Mucosa of gallbladder (tissue), 1 donor: Measurements from ENCODE around the gene CYP27A1. TPM values are rescaled to one million over a fixed set of nuclear protein-coding genes. Genes with fewer than 3 reads are reported as not detected.
"Not testable (repeated sequence)": the region's sequence is repeated elsewhere in the genome, so short reads cannot be mapped to it uniquely, and the experiment has no call there.

Experiments used
- DNase-seq: peaks from one replicate; pipeline ENCODE4 v3.0.0-alpha.2; 2020; ENCODE audit warnings: low spot score
- total RNA-seq: library from RNA; stranded (reverse); gene quantifications from one replicate; pipeline ENCODE4 v1.2.1, GENCODE V29; 2021
- donor health status: DM: no; HTN: no; CAD: no.

Gene CYP27A1
- total RNA-seq, 1 donor from 2014 or later: 20.4 TPM

DNA sequence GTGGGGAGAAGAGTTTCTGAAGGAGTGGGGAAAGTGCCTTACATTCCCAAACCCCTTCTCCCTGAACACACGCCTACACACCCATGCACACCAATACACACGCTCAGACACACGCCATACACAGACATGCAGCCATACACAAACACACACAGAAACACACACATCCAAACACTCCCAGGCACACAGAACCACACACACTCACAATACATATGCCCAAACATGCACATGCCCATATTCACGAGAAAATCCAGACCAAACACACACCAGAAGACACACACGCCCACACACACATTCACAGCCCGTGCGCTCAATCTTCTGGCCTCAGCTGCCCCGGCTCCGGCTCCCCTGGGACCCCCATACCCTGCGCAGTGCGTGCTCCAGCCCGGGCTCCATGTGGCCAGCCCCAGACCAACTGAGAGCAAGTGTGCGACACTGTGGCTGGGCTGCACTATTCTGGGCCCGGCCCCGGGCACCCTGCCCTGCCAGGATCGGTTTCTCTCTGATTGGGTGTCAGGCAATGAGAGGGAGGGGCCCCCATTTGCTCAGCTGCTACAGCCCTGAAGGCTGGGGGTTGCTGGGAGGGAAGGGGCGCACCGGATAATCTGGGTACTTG lies 49.5 kb downstream of the CYP27A1 start, which contains the start of gene PRKAG3:
Gene PRKAG3, minus strand, starts transcription at position 426 of the 613 bp plus-strand sequence.
- DNase-seq: no peak

DNA sequence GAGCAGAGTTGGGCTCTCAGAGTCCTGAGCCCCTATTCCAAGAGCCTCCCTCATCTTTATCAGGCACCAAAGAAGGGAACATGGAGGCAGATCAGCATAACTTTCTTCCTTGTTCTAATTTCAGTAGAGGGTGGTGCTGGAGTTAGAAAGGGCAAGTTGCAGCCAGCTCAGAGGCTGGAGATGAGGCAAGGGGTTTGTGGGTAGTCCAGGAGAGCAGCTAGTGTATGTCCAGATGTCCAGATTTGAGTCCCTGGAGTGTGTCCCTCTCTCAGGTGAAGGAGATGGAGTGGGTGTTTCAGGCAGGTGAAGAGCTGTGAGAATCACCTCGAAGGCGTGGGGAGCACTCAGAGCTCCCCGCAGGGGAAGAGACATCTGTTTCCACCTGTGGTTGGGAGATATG lies 50.1 kb downstream of the CYP27A1 start:
- no peak for DNase-seq

DNA sequence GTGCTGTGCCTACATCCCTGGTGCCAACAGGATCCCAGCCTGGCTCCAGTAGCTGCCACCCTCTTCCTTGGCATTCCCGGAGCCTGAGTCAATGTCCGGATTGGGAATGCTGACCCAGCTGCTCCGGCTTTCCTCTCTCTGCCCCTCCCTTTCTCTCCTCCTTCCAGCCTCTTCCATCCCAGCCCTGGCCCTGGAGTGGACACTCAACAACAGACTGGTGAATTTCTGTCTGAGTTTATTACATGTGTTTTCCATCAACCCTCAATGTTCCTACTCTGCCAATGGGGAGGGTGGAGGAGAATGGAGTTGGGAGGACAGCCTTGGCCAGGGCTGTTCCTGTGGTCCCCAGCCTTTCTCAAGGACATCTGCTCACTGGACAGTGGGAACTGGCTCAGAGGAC lies 50.6 kb downstream of the CYP27A1 start:
- no peak for DNase-seq

DNA sequence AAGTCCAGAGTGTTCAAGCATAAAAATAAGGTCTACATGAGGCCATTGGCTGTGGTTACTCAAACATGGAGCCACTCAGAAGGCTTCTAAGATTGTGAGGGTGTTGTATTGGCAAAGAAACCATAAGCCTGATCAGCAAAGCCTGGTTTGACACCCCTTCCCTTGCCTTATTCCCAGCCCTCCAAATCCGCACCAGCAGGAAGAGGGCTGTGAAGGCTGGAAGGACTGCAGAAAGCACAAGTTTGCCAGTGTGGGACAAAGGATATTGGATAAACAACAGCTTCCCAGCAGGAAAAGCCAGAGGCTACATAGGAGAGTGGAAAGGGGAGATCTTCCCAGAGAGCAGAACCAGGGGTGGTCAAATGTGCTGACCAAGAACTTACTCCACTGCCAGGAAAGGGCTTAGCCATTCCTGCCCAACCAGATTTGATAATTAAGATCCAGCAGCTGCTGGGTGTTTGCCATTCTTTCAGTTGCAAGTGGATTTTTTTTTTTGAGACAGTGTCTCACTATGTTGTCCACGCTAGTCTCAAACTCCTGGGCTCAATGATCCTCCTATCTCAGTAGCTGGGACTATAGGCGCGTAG lies 51.2 kb downstream of the CYP27A1 start:
- no peak for DNase-seq

DNA sequence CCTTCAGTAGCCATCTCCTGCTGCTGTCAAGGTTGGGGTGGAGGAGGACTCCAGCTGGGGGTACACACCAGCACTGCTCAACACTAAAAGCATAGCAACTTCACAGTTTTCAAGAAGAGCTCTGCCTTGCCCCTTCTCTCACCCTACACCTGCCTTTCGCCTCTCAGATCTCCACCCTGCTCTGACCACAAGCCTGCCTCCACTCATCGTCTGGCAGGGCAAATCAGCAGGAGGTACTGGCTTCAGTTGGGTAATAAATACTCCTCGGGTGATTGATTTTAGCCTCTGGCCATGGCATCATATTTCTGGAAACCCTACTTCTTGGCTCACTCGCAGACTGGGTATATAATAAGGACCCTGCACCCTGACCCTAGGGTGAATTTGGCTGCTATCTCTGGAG lies 52.7 kb downstream of the CYP27A1 start:
- no peak for DNase-seq

DNA sequence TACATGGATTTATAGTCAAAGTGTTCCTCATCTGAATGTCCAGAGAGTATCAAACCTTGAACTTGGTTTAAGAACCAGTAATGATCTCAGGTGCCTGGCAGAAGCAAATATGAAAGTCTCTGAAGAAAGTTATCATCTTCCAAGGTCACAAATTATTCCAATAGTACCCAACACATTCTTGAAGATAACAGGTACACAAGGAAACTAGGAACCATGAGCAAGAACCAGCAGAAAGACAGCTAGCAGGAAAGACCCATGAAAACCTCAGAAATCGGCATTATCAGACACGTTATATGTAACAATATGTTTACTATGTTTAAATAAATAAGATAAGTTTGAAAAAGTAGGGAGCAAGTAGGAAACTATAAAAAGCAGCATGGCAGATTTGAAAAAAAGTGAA lies 55.5 kb downstream of the CYP27A1 start:
- no peak for DNase-seq

DNA sequence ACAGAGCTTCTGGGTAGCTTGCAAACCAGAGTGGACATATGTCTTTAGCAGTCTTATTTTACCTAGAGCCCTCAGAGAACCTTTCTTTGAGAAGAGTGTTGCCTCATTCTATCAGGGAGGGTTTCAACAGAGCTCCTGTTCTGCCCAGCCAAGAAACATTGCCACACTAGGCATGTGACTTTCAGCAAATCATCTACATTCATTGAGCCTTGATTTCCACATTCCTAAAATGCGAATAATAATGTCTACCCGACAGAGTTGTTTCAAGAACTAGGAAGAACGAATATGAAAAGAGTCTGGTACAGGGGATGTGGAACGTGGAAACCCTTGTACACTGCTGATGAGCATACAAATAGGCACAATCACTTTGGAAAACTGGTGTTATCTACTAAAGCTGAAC lies 57.5 kb downstream of the CYP27A1 start:
- no peak for DNase-seq

DNA sequence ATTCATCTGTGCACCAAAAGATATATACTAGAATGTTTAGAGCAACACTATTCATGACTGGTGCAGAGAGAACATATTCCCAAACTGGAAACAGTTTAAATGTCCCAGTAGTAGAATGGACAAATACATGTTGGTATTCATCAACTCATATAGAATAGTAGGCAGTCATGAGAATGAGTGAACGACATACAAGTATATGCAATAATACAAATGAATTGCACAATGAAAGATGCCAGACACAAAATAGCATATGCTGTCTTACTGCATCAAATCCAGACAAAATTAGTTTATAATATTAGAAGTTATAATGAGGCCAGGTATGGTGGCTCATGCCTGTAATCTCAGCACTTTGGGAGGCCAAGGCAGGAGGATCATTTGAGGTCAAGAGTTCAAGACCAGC lies 57.9 kb downstream of the CYP27A1 start:
- DNase-seq: no peak

DNA sequence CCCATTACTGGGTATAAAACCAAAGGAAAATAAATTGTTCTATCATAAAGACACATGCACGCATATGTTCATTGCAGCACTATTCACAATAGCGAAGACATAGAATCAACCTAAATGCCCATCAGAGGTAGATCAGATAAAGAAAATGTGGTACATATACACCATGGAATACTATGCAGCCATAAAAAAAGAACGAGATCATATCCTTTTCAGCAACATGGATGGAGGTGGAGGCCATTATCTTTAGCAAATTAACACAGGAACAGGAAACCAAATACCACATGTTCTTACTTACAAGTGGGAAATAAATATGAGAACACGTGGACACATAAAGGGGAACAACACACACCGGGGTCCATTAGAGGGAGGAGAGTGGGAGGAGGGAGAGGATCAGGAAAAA lies 62.4 kb downstream of the CYP27A1 start:
- not testable (repeated sequence) for DNase-seq

DNA sequence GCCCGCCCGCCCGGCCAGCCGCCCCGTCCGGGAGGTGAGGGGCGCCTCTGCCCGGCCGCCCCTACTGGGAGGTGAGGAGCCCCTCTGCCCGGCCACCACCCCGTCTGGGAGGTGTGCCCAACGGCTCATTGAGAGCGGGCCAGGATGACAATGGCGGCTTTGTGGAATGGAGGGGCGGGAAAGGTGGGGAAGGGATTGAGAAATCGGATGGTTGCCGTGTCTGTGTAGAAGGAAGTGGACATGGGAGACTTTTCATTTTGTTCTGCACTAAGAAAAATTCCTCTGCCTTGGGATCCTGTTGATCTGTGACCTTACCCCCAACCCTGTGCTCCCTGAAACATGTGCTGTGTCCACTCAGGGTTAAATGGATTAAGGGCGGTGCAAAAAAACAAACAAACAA lies 65.0 kb downstream of the CYP27A1 start:
- not testable (repeated sequence) for DNase-seq

DNA sequence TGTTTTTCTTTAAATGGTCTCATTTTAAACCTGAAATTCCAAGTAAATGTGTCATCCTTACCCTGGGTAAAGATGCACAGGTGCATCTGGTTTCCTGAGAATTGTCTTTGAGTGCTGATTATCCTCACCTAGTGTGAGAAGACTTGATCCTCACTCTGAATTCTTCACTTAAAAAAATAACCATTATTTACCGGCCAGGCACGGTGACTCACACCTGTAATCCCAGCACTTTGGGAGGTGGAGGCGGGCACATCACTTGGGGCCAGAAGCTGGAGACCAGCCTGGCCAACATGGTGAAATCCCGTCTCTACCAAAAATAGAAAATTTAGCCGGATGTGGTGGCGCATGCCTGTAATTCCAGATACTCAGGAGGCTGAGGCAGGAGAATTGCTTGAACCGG lies 67.8 kb downstream of the CYP27A1 start:
- no peak for DNase-seq

DNA sequence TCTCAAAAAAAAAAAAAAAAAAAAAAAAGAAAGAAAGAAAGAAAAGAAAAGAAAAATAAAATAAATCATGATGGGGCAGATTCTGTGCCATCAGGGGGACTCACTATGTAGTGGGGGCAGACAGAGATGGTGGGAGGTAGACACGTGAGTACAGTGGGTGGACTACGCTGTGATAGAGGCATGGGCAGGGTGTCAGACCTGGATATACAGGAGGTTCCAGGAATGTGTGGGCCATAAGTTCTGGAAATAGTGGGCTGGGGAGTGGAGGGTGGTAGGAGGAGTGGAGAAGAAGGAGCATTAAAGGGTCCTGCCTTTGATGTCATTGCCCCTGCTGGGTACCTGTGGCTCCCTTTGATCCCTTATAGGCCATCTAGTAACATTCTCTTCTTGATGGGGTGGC lies 68.8 kb downstream of the CYP27A1 start:
- no peak for DNase-seq

DNA sequence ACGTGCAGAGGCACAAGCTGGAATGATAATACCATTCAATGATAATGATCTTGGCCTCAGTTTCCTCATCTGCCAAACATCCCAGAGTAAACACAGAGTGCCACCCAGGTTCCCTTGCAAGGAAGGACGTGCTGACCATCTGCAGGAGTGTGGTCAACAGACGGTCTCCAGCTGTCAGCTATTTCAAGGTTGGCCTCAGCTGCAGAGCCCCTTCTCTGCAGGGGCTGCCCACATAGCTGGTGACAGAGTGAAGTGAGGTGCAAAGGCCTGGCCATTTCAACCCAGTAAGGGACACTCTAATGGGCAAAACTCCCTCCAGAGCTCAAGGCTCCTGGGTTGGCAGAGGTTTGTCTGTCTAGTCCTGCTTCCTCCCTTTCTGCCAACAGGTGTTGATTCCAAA lies 69.3 kb downstream of the CYP27A1 start:
- DNase-seq: no peak

DNA sequence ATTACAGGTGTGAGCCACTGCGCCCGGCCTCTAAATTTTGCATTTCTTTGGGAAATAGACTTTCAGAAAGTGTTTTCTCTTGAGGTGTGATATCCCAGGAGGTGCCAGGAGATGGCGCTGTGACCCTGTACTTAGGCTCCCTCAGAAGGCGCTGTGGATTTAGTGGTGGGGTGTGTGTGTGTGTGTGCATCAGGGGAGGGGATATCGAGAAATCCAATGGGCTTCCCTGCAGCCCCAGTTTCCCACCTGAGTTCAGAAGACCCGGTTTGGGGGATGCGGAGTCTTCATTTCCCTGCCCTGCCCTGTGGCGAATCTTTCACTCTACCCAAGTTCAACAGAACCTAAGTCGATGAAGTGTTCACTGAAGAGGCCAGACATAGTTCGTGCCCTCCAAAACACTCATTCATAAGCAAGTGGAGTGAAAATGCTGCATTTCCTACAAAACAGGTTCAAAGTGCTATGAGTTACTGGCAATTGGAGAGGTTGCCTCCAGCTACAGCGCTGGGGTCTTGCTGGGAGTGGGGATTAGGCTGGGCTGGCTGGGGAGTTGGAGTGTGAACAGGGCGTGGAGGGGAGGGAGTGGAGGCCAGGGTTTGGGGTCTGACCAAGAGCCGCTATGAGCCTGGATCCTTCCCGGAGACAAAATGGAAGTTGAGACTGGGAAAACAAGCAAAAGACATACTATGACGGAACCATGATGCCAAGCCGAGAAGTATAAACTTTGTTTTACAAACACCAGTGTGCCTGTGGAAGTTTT lies 71.1 kb downstream of the CYP27A1 start:
- DNase-seq: peak; percentile 51

DNA sequence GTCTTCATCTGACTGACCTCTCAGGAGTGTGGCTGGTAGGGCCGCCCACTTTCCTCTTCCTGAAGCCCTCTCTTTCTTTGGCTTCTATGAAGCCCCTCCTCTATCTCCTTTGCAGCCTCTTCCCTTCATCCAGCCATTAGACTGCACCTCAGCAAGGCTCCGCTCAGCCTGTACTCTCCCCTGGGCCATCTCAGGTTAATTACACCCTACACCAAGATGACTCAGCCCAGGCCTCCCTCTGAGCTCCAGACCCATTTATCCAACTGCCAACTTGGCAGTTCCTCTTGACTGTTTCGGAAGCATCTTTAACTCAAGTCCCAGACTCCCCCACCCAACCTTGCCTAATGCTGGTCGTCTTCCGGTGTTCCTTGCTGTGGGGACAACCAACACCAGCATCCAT lies 71.8 kb downstream of the CYP27A1 start:
- DNase-seq: no peak

DNA sequence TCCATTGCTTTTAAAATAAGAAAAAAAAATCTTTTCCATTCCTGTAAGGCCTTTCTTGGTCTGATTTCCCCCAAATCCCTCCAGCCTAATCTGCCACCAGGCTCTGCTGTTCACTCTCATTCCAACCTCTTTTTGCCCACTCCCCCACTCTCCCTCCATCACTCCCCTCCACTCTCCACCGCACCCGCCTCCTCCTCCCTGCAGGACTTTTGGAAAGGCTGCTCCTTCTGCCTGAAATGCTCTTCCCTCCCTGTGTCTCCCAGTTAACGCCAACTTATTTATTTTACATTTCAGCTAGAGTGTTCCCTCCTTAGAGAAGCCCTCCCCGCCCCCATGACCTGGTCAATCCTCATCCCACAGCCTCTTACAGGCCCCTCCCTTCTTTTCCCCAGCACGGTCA lies 72.9 kb downstream of the CYP27A1 start:
- DNase-seq: no peak

DNA sequence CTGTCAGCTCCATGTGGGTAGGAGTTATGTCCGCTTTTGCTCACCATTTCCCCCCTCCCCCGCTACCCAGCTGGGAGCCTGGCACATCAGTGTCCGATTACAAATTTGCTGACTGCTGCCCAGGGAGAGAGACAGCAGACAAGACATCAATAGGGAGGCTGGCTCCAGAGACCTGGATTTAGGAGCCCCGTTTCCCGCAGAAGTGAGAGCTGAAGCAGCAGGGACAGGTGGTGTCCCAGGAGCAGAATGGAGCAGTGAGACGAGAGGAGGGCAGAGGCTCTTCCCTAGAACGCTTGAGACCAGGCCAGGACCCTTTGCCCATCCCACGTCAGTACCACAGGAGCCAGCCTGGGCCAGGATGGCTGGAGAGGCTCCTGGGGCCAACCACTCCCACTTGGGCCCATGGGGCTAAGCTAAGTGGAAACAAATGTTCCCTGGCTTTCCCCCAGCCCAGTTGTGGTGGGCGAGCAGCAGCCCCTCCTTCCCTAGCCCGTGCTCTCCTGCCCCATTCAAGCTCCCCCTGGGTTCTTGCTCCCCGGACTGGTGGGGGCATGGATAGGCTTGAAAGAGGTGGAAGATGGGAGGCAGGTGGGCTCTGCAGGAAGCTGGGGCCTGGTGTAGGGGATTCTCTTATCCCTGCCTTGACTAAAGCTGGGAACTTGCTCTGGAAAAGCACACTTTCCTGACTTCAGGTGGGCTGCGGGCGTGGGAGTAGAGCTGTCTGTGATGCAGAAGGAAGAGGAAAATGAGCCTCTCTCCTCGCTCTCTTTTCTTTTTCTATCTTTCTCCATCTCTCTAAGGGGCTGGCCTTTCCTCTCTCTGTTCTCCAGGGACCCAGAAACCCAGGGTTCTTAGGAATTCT lies 73.6 kb downstream of the CYP27A1 start:
- no peak for DNase-seq

DNA sequence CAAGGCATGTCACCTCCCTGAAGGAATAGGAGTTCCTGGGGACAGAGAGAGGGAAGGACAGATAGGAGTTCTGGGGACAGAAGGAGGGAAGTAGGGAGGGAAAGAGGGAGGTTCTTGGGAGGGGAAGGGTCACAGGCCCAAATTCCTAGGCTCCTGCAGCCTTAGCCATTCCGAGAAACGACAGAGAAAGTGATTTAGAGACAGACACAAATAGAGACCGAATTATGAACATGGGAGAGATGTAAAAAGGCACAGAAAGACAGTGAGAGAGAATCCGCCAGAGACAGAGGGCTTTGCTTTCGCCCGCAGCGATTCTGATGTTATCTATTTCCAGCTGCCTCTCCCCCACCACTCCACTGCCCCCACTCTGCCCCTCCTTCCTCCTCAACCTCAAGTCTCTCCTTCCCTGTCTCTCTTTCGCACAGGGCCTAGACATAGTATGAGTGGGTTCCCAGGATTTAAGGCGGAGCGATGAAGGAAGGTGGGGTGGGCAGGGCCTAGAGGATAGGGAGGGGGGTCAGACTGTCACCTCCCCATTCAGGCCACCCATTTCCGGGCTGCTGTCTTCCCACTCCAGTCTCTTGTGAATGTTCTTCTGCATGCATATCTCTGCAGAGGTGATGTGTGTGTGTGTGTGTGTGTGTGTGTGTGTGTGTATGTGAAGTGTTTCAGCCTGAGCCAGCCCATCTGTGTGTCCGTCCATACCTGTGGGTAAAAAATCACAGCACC lies 74.4 kb downstream of the CYP27A1 start:
- no peak for DNase-seq

DNA sequence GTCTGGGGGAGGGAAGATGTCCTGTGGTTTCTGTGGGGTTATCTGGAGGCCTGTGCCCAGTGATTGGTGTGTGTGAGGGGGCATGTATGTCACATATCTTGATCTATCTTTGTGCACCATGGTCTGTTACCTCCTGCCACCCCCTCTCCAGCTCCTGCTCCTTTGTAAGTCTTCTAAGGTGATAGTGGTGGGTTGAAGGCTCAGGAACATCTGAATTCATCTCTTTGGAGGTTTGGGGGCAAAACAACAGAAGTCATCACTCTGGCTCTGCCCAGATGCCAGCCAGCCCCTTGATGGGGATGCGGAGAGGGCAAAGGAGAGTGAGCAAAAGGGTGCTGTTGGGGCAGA lies 74.9 kb downstream of the CYP27A1 start:
- DNase-seq: no peak

DNA sequence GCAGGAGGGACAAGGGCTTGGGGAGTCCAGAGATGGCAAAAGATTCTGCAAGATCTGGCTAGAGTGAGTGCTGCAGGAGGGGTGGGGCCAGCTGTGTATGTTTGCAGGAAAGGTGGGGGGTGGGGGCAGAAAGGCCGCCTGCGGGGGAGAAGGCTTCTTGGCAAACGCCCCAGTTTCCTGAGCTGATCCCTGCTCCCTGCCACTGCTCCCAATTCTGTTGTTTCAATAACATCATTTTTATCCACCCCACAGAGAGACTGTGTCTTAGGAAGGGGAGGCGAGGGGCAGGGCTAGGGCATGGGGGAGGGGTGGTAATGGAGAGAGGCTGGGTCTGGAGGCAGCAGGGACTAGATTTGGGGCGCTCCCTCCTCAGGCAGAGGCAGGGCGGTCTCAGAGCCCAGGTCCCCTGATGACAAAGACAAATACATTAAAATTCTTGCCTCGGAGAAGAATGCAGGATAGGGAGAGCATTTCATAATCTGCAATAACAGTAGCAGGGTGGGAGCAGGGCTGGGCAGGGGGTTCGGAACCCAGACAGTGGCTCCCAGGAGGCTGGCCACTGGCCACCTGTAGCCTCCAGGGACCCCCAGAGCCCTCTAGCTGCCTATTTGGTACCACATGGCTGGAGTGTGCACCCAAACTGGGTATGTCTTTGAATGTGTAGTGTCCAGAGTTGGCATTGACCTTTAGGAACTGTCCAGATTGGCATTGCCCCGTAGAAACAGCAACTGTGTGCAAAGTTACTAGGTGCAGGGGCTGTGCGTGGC lies 75.6 kb downstream of the CYP27A1 start:
- no peak for DNase-seq

DNA sequence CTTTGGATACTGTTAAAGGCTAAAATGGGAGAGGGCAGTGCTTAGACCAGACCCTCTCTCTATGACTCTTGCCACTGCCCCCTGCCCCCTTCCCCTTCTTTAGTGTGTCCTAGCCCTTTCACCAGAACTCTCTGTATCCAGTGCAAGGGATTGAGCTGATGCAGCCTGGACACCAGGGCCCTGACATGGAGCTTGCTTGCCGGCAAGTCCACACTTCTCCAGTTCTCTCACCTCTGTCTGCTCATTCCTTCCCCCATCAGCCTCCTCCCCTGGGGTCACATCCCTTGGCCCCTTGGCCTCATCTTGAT lies 76.1 kb downstream of the CYP27A1 start:
- no peak for DNase-seq
